ENCODE measurements around the gene POU3F4. TPM values are rescaled to one million over a fixed set of nuclear protein-coding genes. Genes with fewer than 3 reads are reported as not detected.
A peak's percentile ranks its signal among the peaks of the same experiment; 100 is the strongest.

The POU3F4 gene
- polyA plus RNA-seq, 1 of the 3 experiments (the other 2 are of a cell fraction) = not detected

- DNase-seq = no peak
- H3K4me3 ChIP-seq (ENCODE audit: low read depth in 2 of 2, low read length in 1 of 2) = no peak overlapping the region
- no peaks in the 10 kb centered on the region for H3K36me3 ChIP-seq (replicated peaks in 1 of 2; ENCODE audit: control insufficient read depth in 1 of 2, insufficient read depth in 2 of 2, low read length in 1 of 2)
- H3K4me1 ChIP-seq (ENCODE audit: control insufficient read depth in 1 of 2, insufficient read depth in 2 of 2, low read depth in 1 of 2, low read length in 1 of 2) = no peaks in the 10 kb centered on the region
- CTCF ChIA-PET = no interaction called here
- no peaks in the 10 kb centered on the region for H3K9me2 ChIP-seq
- H4K20me1 ChIP-seq (ENCODE audit: insufficient read depth) = no peaks in the 10 kb centered on the region
- no peaks in the 10 kb centered on the region for H3K9me3 ChIP-seq
- POLR2A ChIA-PET = no interaction called here
- peaks cover 54% of the 10 kb centered on the region for H3K27me3 ChIP-seq (ENCODE audit: insufficient read depth)
- no peak for TF ChIP-seq FOXM1 (IDR thresholded peaks at IDR 0.05; ENCODE audit: low read depth)
- TF ChIP-seq, protein P1, sequence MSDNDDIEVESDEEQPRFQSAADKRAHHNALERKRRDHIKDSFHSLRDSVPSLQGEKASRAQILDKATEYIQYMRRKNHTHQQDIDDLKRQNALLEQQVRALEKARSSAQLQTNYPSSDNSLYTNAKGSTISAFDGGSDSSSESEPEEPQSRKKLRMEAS (IDR thresholded peaks at IDR 0.05; ENCODE audit: low read depth) = no peak
- TF ChIP-seq GABPA (IDR thresholded peaks at IDR 0.05; ENCODE audit: low read depth) = no peak
- TF ChIP-seq NRF1 (IDR thresholded peaks at IDR 0.05; ENCODE audit: low read depth, low read length) = no peak
- TF ChIP-seq SMC3 (IDR thresholded peaks at IDR 0.05; ENCODE audit: low read depth, low read length) = no peak
- TF ChIP-seq TCF12 (IDR thresholded peaks at IDR 0.05) = no peak
- TF ChIP-seq FOSL2 (IDR thresholded peaks at IDR 0.05; ENCODE audit: borderline replicate concordance, low read depth) = no peak
- TF ChIP-seq, protein P2, sequence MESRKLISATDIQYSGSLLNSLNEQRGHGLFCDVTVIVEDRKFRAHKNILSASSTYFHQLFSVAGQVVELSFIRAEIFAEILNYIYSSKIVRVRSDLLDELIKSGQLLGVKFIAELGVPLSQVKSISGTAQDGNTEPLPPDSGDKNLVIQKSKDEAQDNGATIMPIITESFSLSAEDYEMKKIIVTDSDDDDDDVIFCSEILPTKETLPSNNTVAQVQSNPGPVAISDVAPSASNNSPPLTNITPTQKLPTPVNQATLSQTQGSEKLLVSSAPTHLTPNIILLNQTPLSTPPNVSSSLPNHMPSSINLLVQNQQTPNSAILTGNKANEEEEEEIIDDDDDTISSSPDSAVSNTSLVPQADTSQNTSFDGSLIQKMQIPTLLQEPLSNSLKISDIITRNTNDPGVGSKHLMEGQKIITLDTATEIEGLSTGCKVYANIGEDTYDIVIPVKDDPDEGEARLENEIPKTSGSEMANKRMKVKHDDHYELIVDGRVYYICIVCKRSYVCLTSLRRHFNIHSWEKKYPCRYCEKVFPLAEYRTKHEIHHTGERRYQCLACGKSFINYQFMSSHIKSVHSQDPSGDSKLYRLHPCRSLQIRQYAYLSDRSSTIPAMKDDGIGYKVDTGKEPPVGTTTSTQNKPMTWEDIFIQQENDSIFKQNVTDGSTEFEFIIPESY (IDR thresholded peaks at IDR 0.05; ENCODE audit: borderline replicate concordance, low read depth) = no peak
- TF ChIP-seq MEF2A (IDR thresholded peaks at IDR 0.05; ENCODE audit: borderline replicate concordance, low read depth) = no peak
- no peak for TF ChIP-seq SIN3A (IDR thresholded peaks at IDR 0.05; ENCODE audit: borderline replicate concordance, low read depth, low read length)
- TF ChIP-seq RFX5 (IDR thresholded peaks at IDR 0.05; ENCODE audit: low read length) = no peak
- no peak for TF ChIP-seq FOXJ3 (CRISPR knock-in tag; IDR thresholded peaks at IDR 0.05)
- TF ChIP-seq RXRA (IDR thresholded peaks at IDR 0.05; ENCODE audit: borderline replicate concordance, low read depth) = no peak
- no peak for TF ChIP-seq JUND (IDR thresholded peaks at IDR 0.05)
- no peak for TF ChIP-seq USF1 (IDR thresholded peaks at IDR 0.05; ENCODE audit: borderline replicate concordance, low read depth)
- TF ChIP-seq, protein P3, sequence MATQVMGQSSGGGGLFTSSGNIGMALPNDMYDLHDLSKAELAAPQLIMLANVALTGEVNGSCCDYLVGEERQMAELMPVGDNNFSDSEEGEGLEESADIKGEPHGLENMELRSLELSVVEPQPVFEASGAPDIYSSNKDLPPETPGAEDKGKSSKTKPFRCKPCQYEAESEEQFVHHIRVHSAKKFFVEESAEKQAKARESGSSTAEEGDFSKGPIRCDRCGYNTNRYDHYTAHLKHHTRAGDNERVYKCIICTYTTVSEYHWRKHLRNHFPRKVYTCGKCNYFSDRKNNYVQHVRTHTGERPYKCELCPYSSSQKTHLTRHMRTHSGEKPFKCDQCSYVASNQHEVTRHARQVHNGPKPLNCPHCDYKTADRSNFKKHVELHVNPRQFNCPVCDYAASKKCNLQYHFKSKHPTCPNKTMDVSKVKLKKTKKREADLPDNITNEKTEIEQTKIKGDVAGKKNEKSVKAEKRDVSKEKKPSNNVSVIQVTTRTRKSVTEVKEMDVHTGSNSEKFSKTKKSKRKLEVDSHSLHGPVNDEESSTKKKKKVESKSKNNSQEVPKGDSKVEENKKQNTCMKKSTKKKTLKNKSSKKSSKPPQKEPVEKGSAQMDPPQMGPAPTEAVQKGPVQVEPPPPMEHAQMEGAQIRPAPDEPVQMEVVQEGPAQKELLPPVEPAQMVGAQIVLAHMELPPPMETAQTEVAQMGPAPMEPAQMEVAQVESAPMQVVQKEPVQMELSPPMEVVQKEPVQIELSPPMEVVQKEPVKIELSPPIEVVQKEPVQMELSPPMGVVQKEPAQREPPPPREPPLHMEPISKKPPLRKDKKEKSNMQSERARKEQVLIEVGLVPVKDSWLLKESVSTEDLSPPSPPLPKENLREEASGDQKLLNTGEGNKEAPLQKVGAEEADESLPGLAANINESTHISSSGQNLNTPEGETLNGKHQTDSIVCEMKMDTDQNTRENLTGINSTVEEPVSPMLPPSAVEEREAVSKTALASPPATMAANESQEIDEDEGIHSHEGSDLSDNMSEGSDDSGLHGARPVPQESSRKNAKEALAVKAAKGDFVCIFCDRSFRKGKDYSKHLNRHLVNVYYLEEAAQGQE (IDR thresholded peaks at IDR 0.05; ENCODE audit: low read depth, low read length) = no peak
- no peak for TF ChIP-seq RAD21 (IDR thresholded peaks at IDR 0.05; ENCODE audit: low read length)
- TF ChIP-seq EZH2phosphoT487 (IDR thresholded peaks at IDR 0.05; ENCODE audit: borderline replicate concordance, low read depth) = no peak
- no peak for TF ChIP-seq TAF1 (IDR thresholded peaks at IDR 0.05; ENCODE audit: borderline replicate concordance, low read depth, low read length)
- TF ChIP-seq YY1 (IDR thresholded peaks at IDR 0.05; ENCODE audit: low read depth) = no peak
- no peaks in the 10 kb centered on the region for H3F3A ChIP-seq (replicated peaks; ENCODE audit: insufficient read depth)
- no peak overlapping the region for H3K27ac ChIP-seq (ENCODE audit: low read depth in 2 of 2, low read length in 1 of 2)
- no peak overlapping the region; the same call in 1 of the 2 replicates for H3K4me2 ChIP-seq
- no peak overlapping the region for H3K9ac ChIP-seq
- no peaks in the 10 kb centered on the region for H3K79me2 ChIP-seq (ENCODE audit: insufficient read depth)
- H2AFZ ChIP-seq (ENCODE audit: low read depth) = peak overlapping the region; percentile 19; the same call in 1 of the 2 replicates
- 19% methylated on average over 16 of the region's 16 CpGs for WGBS (ENCODE audit: low lambda C conversion rate)
Observed at GRCh38 chrX:83509254-83509801, 1.2 kb downstream of the POU3F4 start.

Data from SK-N-SH (cell line).